ENCODE data around the gene ZNF407.

DNA sequence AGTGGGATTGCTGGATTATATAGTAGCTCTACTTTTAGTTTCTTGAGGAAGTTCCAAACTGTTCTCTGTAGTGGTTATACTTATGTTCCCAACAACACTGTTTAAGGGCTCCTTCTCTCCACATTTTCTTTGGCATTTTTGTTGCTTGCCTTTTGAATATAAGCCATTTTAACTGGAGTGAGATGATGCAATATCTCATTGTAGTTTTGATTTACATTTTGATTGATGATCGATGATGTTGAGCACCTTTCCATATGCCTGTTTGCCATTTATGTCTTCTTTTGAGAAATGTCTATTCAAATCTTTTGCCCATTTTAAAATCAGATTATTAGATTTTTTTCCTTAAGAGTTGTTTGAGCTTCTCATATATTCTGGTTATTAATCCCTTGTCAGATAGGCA lies 368.0 kb downstream of the ZNF407 start:
- TF ChIP-seq, protein P1, sequence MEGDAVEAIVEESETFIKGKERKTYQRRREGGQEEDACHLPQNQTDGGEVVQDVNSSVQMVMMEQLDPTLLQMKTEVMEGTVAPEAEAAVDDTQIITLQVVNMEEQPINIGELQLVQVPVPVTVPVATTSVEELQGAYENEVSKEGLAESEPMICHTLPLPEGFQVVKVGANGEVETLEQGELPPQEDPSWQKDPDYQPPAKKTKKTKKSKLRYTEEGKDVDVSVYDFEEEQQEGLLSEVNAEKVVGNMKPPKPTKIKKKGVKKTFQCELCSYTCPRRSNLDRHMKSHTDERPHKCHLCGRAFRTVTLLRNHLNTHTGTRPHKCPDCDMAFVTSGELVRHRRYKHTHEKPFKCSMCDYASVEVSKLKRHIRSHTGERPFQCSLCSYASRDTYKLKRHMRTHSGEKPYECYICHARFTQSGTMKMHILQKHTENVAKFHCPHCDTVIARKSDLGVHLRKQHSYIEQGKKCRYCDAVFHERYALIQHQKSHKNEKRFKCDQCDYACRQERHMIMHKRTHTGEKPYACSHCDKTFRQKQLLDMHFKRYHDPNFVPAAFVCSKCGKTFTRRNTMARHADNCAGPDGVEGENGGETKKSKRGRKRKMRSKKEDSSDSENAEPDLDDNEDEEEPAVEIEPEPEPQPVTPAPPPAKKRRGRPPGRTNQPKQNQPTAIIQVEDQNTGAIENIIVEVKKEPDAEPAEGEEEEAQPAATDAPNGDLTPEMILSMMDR (IDR thresholded peaks at IDR 0.05; ENCODE audit: borderline replicate concordance, extremely low read depth, low read length, poor library complexity, severe bottlenecking): no peak
- TF ChIP-seq EZH2 (IDR thresholded peaks at IDR 0.05; ENCODE audit: borderline replicate concordance, low read depth, low read length, severe bottlenecking): no peak

All from DND-41 (cell line).